ENCODE measurements around the gene NBPF4. TPM values are rescaled to one million over a fixed set of nuclear protein-coding genes. Genes with fewer than 3 reads are reported as not detected.

The NBPF4 gene
- total and polyA plus RNA-seq, 8 donors = not detected

- WGBS, 5 donors = 82 to 88% (median 86%) methylated on average over 7 of the region's 7 CpGs
- intact Hi-C loops (cut with DNase I; ENCODE audit: low total_unique reads) = no loop called here
Measured at GRCh38 chr1:108190001-108190634, 53.8 kb downstream of the NBPF4 start.

GRCh38 chr1:108188801-108189200 lies 55.1 kb downstream of the NBPF4 start:
- Histone ChIP-seq H3K4me1 (no peaks in the 10 kb centered on the region), H3K27me3 (no peaks in the 10 kb centered on the region), H3K36me3 (peaks cover 8 to 43% (median 29%) of the 10 kb centered on the region in 4 donors), H3K9me3 (peaks cover 0 to 5% (median 0%) of the 10 kb centered on the region in 4 donors), H3K27ac (no peak overlapping the region), H3K4me3 (no peak overlapping the region)
- intact Hi-C loops (cut with DNase I; ENCODE audit: low total_unique reads) = no loop called here
- DNase-seq = no peak
- no peak for TF ChIP-seq EP300 (IDR thresholded peaks at IDR 0.05)
- TF ChIP-seq POLR2AphosphoS5 (IDR thresholded peaks at IDR 0.05) = no peak
- no peak for TF ChIP-seq POLR2A (IDR thresholded peaks at IDR 0.05)
- TF ChIP-seq, protein P1, sequence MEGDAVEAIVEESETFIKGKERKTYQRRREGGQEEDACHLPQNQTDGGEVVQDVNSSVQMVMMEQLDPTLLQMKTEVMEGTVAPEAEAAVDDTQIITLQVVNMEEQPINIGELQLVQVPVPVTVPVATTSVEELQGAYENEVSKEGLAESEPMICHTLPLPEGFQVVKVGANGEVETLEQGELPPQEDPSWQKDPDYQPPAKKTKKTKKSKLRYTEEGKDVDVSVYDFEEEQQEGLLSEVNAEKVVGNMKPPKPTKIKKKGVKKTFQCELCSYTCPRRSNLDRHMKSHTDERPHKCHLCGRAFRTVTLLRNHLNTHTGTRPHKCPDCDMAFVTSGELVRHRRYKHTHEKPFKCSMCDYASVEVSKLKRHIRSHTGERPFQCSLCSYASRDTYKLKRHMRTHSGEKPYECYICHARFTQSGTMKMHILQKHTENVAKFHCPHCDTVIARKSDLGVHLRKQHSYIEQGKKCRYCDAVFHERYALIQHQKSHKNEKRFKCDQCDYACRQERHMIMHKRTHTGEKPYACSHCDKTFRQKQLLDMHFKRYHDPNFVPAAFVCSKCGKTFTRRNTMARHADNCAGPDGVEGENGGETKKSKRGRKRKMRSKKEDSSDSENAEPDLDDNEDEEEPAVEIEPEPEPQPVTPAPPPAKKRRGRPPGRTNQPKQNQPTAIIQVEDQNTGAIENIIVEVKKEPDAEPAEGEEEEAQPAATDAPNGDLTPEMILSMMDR (IDR thresholded peaks at IDR 0.05) = no peak
- 91 to 100% (median 94%) methylated on average over 1 of the region's 1 CpG for WGBS, 5 donors

More at GRCh38 chr1:108190001-108190634, 53.8 kb downstream of the NBPF4 start:
- H3K27me3 ChIP-seq = no peaks in the 10 kb centered on the region
- H3K27ac ChIP-seq = no peak overlapping the region
- H3K4me3 ChIP-seq = no peak overlapping the region
- peaks cover 0 to 5% (median 0%) of the 10 kb centered on the region in 4 donors for H3K9me3 ChIP-seq
- peaks cover 1 to 37% (median 26%) of the 10 kb centered on the region in 4 donors for H3K36me3 ChIP-seq
- no peaks in the 10 kb centered on the region for H3K4me1 ChIP-seq
- TF ChIP-seq POLR2AphosphoS5 (IDR thresholded peaks at IDR 0.05) (no peak), EP300 (IDR thresholded peaks at IDR 0.05) (no peak), POLR2A (IDR thresholded peaks at IDR 0.05) (no peak)
- TF ChIP-seq, protein P1 (IDR thresholded peaks at IDR 0.05) = no peak
- DNase-seq = no peak

- DNase-seq = no peak
- intact Hi-C loops (cut with DNase I; ENCODE audit: low total_unique reads) = no loop called here
- Histone ChIP-seq H3K9me3 (peaks cover 0 to 8% (median 0%) of the 10 kb centered on the region in 4 donors), H3K36me3 (peaks cover 8 to 72% (median 65%) of the 10 kb centered on the region in 4 donors), H3K27me3 (no peaks in the 10 kb centered on the region), H3K4me1 (peaks cover 0 to 6% (median 2%) of the 10 kb centered on the region in 4 donors), H3K27ac (no peak overlapping the region), H3K4me3 (no peak overlapping the region)
- no peak for TF ChIP-seq EP300 (IDR thresholded peaks at IDR 0.05)
- TF ChIP-seq POLR2A (IDR thresholded peaks at IDR 0.05) = no peak
- TF ChIP-seq, protein P1 (IDR thresholded peaks at IDR 0.05) = no peak
- TF ChIP-seq POLR2AphosphoS5 (IDR thresholded peaks at IDR 0.05) = no peak
- 48 to 51% (median 49%) methylated on average over 2 of the region's 2 CpGs for WGBS, 5 donors
Measured at GRCh38 chr1:108182959-108183700, 60.7 kb downstream of the NBPF4 start.

DNA sequence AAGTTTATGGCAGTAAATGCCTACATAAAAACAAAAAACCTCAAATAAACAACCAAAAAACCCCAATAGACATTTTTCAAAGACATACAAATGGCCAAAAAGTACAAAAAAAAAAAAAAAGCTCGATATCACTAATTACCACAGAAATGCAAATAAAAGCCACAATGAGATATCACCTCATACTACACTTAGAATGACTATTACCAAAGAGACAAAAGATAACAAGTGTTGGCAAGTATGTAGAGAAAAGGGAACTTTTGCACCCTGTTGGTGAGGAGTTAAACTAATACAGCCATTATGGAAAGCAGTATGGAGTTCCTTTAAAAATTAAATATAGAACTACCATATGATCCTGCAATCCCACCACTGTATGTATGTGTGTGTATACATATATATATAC lies 64.9 kb downstream of the NBPF4 start:
- Histone ChIP-seq H3K27ac (no peak overlapping the region), H3K4me3 (no peak overlapping the region), H3K36me3 (peaks cover 10 to 94% (median 83%) of the 10 kb centered on the region in 4 donors), H3K4me1 (peaks cover 0 to 6% (median 2%) of the 10 kb centered on the region in 4 donors), H3K27me3 (no peaks in the 10 kb centered on the region), H3K9me3 (peaks cover 1 to 18% (median 7%) of the 10 kb centered on the region in 4 donors)
- intact Hi-C loops (cut with DNase I; ENCODE audit: low total_unique reads) = no loop called here
- TF ChIP-seq EP300 (IDR thresholded peaks at IDR 0.05) (no peak), POLR2AphosphoS5 (IDR thresholded peaks at IDR 0.05) (no peak), POLR2A (IDR thresholded peaks at IDR 0.05) (no peak)
- TF ChIP-seq, protein P1 (IDR thresholded peaks at IDR 0.05) = no peak
- DNase-seq = no peak
- WGBS, 5 donors = 26 to 68% (median 42%) methylated on average over 1 of the region's 1 CpG

Other genes starting within 250 kb of the NBPF4 start
- 10 to 100 TPM in 4 of 5 donors, 1 to 10 TPM in 1; 4.1 to 76.9 (median 33.9) TPM for gene SLC25A24, start 43.7 kb downstream of the NBPF4 start, total RNA-seq
- gene SLC25A24, start 43.7 kb downstream of the NBPF4 start, polyA plus RNA-seq = 10 to 100 TPM in 2 of 3 donors, 1 to 10 TPM in 1; 7.3 to 18.5 (median 14.8) TPM
- not detected for gene NBPF6, start 206.3 kb upstream of the NBPF4 start, total RNA-seq
- not detected for gene NBPF6, start 206.3 kb upstream of the NBPF4 start, polyA plus RNA-seq

Data from stomach (tissue), 9 donors.